Measurements from ENCODE around the gene TMEM45B. TPM values are rescaled to one million over a fixed set of nuclear protein-coding genes. Genes with fewer than 3 reads are reported as not detected.
"Not testable (repeated sequence)": the region's sequence is repeated elsewhere in the genome, so short reads cannot be mapped to it uniquely, and the experiment has no call there.

TMEM45B gene
- total RNA-seq, 2 donors from 2014 or later = 191 to 303 TPM

GRCh38 chr11:129795089-129795488 lies 20.6 kb upstream of the TMEM45B start:
- Histone ChIP-seq H3K9me3 (no peaks in the 10 kb centered on the region), H3K27me3 (no peaks in the 10 kb centered on the region), H3K4me1 (no peaks in the 10 kb centered on the region), H3K36me3 (no peaks in the 10 kb centered on the region), H3K27ac (no peak overlapping the region), H3K9ac (ENCODE audit: low read depth in 2 of 2, low read length in 2 of 2) (no peak overlapping the region), H3K4me3 (no peak overlapping the region)
- intact Hi-C loops (cut with DNase I) = no loop called here
- TF ChIP-seq CTCF (IDR thresholded peaks at IDR 0.05) = no peak
- no peak for DNase-seq

DNA sequence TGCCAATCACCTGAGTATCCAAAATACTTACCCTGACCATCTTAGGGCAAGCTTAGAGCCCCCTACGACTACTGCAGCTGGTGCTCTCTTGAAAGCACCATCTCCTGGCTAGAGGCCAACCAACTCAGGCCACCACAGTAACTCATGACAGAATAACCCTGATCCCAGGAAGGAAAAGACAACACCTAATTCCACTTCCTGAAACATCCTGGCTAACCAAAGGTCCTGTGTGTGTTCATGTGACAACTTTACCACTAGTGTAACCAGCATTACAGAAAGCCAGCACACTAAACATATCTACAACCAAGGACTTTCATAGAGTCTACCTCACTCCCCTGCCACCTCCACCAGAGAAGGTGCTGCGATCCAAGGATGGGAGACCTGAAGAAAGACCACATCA lies 17.4 kb upstream of the TMEM45B start:
- no peak overlapping the region for H3K4me3 ChIP-seq
- peak overlapping the region; percentile 48 for H3K27ac ChIP-seq
- DNase-seq = no peak
- intact Hi-C loops (cut with DNase I) = no loop called here
- H3K9me3 ChIP-seq = no peaks in the 10 kb centered on the region
- no peaks in the 10 kb centered on the region for H3K36me3 ChIP-seq
- no peak for TF ChIP-seq CTCF (IDR thresholded peaks at IDR 0.05)
- no peaks in the 10 kb centered on the region for H3K27me3 ChIP-seq
- H3K9ac ChIP-seq (ENCODE audit: low read depth in 2 of 2, low read length in 2 of 2) = no peak overlapping the region
- no peaks in the 10 kb centered on the region for H3K4me1 ChIP-seq

GRCh38 chr11:129800162-129800561 lies 15.5 kb upstream of the TMEM45B start:
- H3K36me3 ChIP-seq; H3K27ac ChIP-seq; intact Hi-C loops (cut with DNase I); H3K27me3 ChIP-seq; H3K9me3 ChIP-seq; H3K4me3 ChIP-seq; DNase-seq; H3K9ac ChIP-seq (ENCODE audit: low read depth in 2 of 2, low read length in 2 of 2); H3K4me1 ChIP-seq: not testable (repeated sequence)

- DNase-seq = no peak
- intact Hi-C loops (cut with DNase I) = no loop called here
- no peaks in the 10 kb centered on the region for H3K27me3 ChIP-seq
These were observed 15.0 kb upstream of the TMEM45B start for GRCh38 chr11:129800655-129801054.

GRCh38 chr11:129803533-129803932 lies 12.1 kb upstream of the TMEM45B start:
- Histone ChIP-seq H3K4me1 (no peaks in the 10 kb centered on the region), H3K4me3 (no peak overlapping the region), H3K27ac (peak overlapping the region; percentile 58), H3K36me3 (no peaks in the 10 kb centered on the region), H3K9ac (ENCODE audit: low read depth in 2 of 2, low read length in 2 of 2) (no peak overlapping the region), H3K9me3 (no peaks in the 10 kb centered on the region), H3K27me3 (no peaks in the 10 kb centered on the region)
- intact Hi-C loops (cut with DNase I) = no loop called here
- TF ChIP-seq CTCF (IDR thresholded peaks at IDR 0.05) = no peak
- DNase-seq = peak; percentile 85

More at GRCh38 chr11:129800655-129801054, 15.0 kb upstream of the TMEM45B start:
- Histone ChIP-seq H3K9me3 (no peaks in the 10 kb centered on the region), H3K9ac (ENCODE audit: low read depth in 2 of 2, low read length in 2 of 2) (no peak overlapping the region), H3K36me3 (no peaks in the 10 kb centered on the region), H3K4me1 (no peaks in the 10 kb centered on the region), H3K4me3 (no peak overlapping the region), H3K27ac (no peak overlapping the region)
- no peak for TF ChIP-seq CTCF (IDR thresholded peaks at IDR 0.05)

DNA sequence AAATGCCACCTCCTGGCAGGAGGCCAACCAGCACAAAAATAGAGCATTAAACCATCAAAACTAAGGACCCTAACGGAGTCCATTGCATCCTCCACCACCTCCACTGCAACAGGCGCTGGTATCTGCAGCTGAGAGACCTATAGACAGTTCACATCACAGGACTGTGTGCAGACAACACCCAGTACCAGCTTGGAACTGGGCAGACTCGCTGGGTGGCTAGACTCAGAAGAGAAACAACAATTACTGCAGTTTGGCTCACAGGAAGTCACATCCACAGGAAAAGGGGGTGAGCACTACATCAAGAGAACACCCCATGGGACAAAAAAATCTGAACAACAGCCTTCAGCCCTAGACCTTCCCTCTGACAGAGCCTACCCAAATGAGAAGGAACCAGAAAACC lies 11.6 kb upstream of the TMEM45B start:
- Histone ChIP-seq H3K27me3 (no peaks in the 10 kb centered on the region), H3K9me3 (no peaks in the 10 kb centered on the region), H3K36me3 (no peaks in the 10 kb centered on the region), H3K9ac (ENCODE audit: low read depth in 2 of 2, low read length in 2 of 2) (no peak overlapping the region), H3K27ac (peak overlapping the region; percentile 58), H3K4me1 (no peaks in the 10 kb centered on the region), H3K4me3 (no peak overlapping the region)
- no peak for TF ChIP-seq CTCF (IDR thresholded peaks at IDR 0.05)
- intact Hi-C loops (cut with DNase I) = no loop called here
- no peak for DNase-seq

- DNase-seq; H3K27ac ChIP-seq; intact Hi-C loops (cut with DNase I); H3K9ac ChIP-seq (ENCODE audit: low read depth in 2 of 2, low read length in 2 of 2); H3K4me3 ChIP-seq; H3K4me1 ChIP-seq; H3K9me3 ChIP-seq; H3K36me3 ChIP-seq; H3K27me3 ChIP-seq: not testable (repeated sequence)
These were observed 7.4 kb upstream of the TMEM45B start for GRCh38 chr11:129808241-129808640.

Measured in colonic mucosa (tissue), 4 donors.